CD14-positive monocyte (primary cell): ENCODE data around the gene DHRS7. TPM values are rescaled to one million over a fixed set of nuclear protein-coding genes. Genes with fewer than 3 reads are reported as not detected.

ENCODE experiments used
- DNase-seq, 3 donors: peaks; one replicate each; pipeline ENCODE4 v3.0.0-alpha.2; 2011 to 2022
- H2AFZ ChIP-seq: 2 replicates; pipeline ENCODE4 v1.6.0; 2012; ENCODE audit warnings: mild to moderate bottlenecking, low read depth, low read length, inconsistent platforms; ENCODE audit not compliant: insufficient read depth, poor library complexity, severe bottlenecking
- H3K27ac ChIP-seq, 2 donors: 1 replicate in 1 of 2; 2 replicates in 1 of 2; pipeline ENCODE4 v1.5.1; 2012 to 2013; ENCODE audit warnings: low read length in 2 of 2, control low read depth in 1 of 2, inconsistent platforms in 1 of 2, low read depth in 1 of 2, mild to moderate bottlenecking in 1 of 2
- H3K27me3 ChIP-seq, 2 donors: one replicate each; pipeline versions ENCODE4 v1.6.0 to v1.6.1; 2011 to 2013; ENCODE audit warnings: low read length in 2 of 2; ENCODE audit not compliant: control insufficient read depth in 2 of 2, insufficient read depth in 2 of 2
- H3K36me3 ChIP-seq, 2 donors: replicated peaks in 1 of 2; 1 replicate in 1 of 2; 2 replicates in 1 of 2; pipeline versions ENCODE4 v1.5.1 to v1.6.1; 2012 to 2013; ENCODE audit warnings: low read length in 2 of 2, control low read depth in 1 of 2, inconsistent platforms in 1 of 2, mild to moderate bottlenecking in 1 of 2; ENCODE audit not compliant: insufficient read depth in 2 of 2, control insufficient read depth in 1 of 2
- H3K4me1 ChIP-seq, 2 donors: 1 replicate in 1 of 2; 2 replicates in 1 of 2; pipeline versions ENCODE4 v1.5.1 to v1.6.1; 2012 to 2013; ENCODE audit warnings: low read length in 2 of 2, control low read depth in 1 of 2, inconsistent platforms in 1 of 2, mild to moderate bottlenecking in 1 of 2, moderate library complexity in 1 of 2; ENCODE audit not compliant: insufficient read depth in 2 of 2, control insufficient read depth in 1 of 2
- H3K4me2 ChIP-seq: replicated peaks from 2 replicates; pipeline ENCODE3; 2012; ENCODE audit warnings: low read length, moderate library complexity, mild to moderate bottlenecking; ENCODE audit not compliant: poor library complexity, severe bottlenecking; ENCODE audit errors: extremely low read depth
- H3K4me3 ChIP-seq, 3 experiments: fragments of 200-600 bp in 1 of 3; sonication (generic) in 1 of 3; replicated peaks in 1 of 3; 1 replicate in 2 of 3; 2 replicates in 1 of 3; pipeline ENCODE4 v1.5.1; 2011 to 2013; ENCODE audit warnings: low read length in 3 of 3, mild to moderate bottlenecking in 3 of 3, control low read depth in 2 of 3, low read depth in 2 of 3, inconsistent platforms in 1 of 3, moderate library complexity in 1 of 3
- H3K79me2 ChIP-seq: 2 replicates; pipeline ENCODE4 v1.6.0; 2012; ENCODE audit warnings: mild to moderate bottlenecking, control low read depth, inconsistent platforms, low read length, moderate library complexity; ENCODE audit not compliant: insufficient read depth
- H3K9ac ChIP-seq: 2 replicates; pipeline ENCODE4 v1.6.0; 2017; ENCODE audit warnings: low read length, mild to moderate bottlenecking; ENCODE audit not compliant: insufficient read depth, poor library complexity, severe bottlenecking
- H3K9me3 ChIP-seq, 2 donors: replicated peaks in 1 of 2; 1 replicate in 1 of 2; 2 replicates in 1 of 2; pipeline versions ENCODE4 v1.5.1 to v1.6.1; 2012 to 2013; ENCODE audit warnings: low read length in 2 of 2, control low read depth in 1 of 2; ENCODE audit not compliant: control insufficient read depth in 1 of 2, insufficient read depth in 1 of 2
- H4K20me1 ChIP-seq: 2 replicates; pipeline ENCODE4 v1.6.0; 2012; ENCODE audit warnings: mild to moderate bottlenecking, low read length, control low read depth, moderate library complexity; ENCODE audit not compliant: insufficient read depth
- H3K27ac Mint-ChIP-seq, 7 donors: one replicate each; pipeline ENCODE4 v1.8.0; 2020; ENCODE audit warnings: mild to moderate bottlenecking in 7 of 7, mixed read lengths in 7 of 7, moderate library complexity in 6 of 7, inconsistent platforms in 2 of 7
- H3K27me3 Mint-ChIP-seq, 3 donors: one replicate each; pipeline ENCODE4 v1.8.0; 2021 to 2022; ENCODE audit warnings: low read depth in 3 of 3, mild to moderate bottlenecking in 3 of 3, mixed read lengths in 3 of 3, moderate library complexity in 3 of 3, inconsistent platforms in 1 of 3
- H3K36me3 Mint-ChIP-seq, 2 donors: one replicate each; pipeline ENCODE4 v1.8.0; 2020; ENCODE audit warnings: mixed read lengths in 2 of 2, inconsistent platforms in 1 of 2, mild to moderate bottlenecking in 1 of 2
- H3K4me1 Mint-ChIP-seq: one replicate; pipeline ENCODE4 v1.8.0; 2020; ENCODE audit warnings: mild to moderate bottlenecking, mixed read lengths
- H3K4me3 Mint-ChIP-seq, 2 donors: one replicate each; pipeline ENCODE4 v1.8.0; 2020; ENCODE audit warnings: mild to moderate bottlenecking in 2 of 2, mixed read lengths in 2 of 2, moderate library complexity in 1 of 2
- H3K9me3 Mint-ChIP-seq, 7 donors: one replicate each; pipeline ENCODE4 v1.8.0; 2020 to 2022; ENCODE audit warnings: mixed read lengths in 7 of 7, mild to moderate bottlenecking in 6 of 7, moderate library complexity in 6 of 7, inconsistent platforms in 2 of 7
- WGBS: methylation state at CpG from one replicate; pipeline ENCODE4 v1.1.5; 2013; ENCODE audit warnings: missing lambda C conversion rate; ENCODE audit not compliant: insufficient coverage; 5-methylcytosine and 5-hydroxymethylcytosine counted together
- intact Hi-C, 2 donors: fragments of 100-400 bp; cut with micrococcal nuclease; formaldehyde crosslinking; loops; one replicate each; pipeline versions ENCODE4 v1.15.0 to v1.15.1; 2023
- polyA plus RNA-seq, 3 donors: library from polyadenylated mRNA; depleted of rRNA in 1 of 3; unstranded in 2 of 3; stranded (reverse) in 1 of 3; fragments of 300-500 nt in 2 of 3; fragments of >200 nt in 1 of 3; fragmentation: Illumina TruSeq in 2 of 3; gene quantifications; 1 replicate in 2 of 3; 2 replicates in 1 of 3; pipeline ENCODE4 v1.2.3, GENCODE V29; 2012 to 2021
- TF ChIP-seq, protein P1 (sequence below): fragments of 200-600 bp; IDR thresholded peaks from one replicate; pipeline ENCODE4 v1.8.0; 2022; ENCODE audit warnings: antibody characterized with exemption, mild to moderate bottlenecking

DHRS7 gene
- polyA plus RNA-seq, 3 donors, result 55.4 to 223 (median 218) TPM

- H3K36me3 ChIP-seq, result no peaks in the 10 kb centered on the region
- DNase-seq, result no peak
- Mint-ChIP-seq H3K4me1 (peaks cover 10% of the 10 kb centered on the region), H3K4me3 (no peak overlapping the region), H3K36me3 (no peaks in the 10 kb centered on the region), H3K9me3 (peaks cover 0 to 1% (median 0%) of the 10 kb centered on the region in 7 donors), H3K27me3 (peaks cover 0 to 2% (median 0%) of the 10 kb centered on the region in 3 donors), H3K27ac (peak overlapping the region in 2 of 7 donors; percentile 13 to 67)
- H3K4me2 ChIP-seq, result no peak overlapping the region
- TF ChIP-seq, protein P1, sequence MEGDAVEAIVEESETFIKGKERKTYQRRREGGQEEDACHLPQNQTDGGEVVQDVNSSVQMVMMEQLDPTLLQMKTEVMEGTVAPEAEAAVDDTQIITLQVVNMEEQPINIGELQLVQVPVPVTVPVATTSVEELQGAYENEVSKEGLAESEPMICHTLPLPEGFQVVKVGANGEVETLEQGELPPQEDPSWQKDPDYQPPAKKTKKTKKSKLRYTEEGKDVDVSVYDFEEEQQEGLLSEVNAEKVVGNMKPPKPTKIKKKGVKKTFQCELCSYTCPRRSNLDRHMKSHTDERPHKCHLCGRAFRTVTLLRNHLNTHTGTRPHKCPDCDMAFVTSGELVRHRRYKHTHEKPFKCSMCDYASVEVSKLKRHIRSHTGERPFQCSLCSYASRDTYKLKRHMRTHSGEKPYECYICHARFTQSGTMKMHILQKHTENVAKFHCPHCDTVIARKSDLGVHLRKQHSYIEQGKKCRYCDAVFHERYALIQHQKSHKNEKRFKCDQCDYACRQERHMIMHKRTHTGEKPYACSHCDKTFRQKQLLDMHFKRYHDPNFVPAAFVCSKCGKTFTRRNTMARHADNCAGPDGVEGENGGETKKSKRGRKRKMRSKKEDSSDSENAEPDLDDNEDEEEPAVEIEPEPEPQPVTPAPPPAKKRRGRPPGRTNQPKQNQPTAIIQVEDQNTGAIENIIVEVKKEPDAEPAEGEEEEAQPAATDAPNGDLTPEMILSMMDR, result no peak
- H3K9ac ChIP-seq, result no peak overlapping the region
- H3K4me1 ChIP-seq, result peaks cover 5 to 12% of the 10 kb centered on the region in 2 donors
- H3K4me3 ChIP-seq, result no peak overlapping the region
- intact Hi-C loops, result loop anchor here (5.0 kb wide), 1 partner anchor 121 kb away; no protein-coding TSS in a partner anchor
- H4K20me1 ChIP-seq, result no peaks in the 10 kb centered on the region
- no peaks in the 10 kb centered on the region for H3K79me2 ChIP-seq
- peak overlapping the region in 1 of 2 donors; percentile 7 for H3K27ac ChIP-seq
- no peaks in the 10 kb centered on the region for H3K27me3 ChIP-seq
- WGBS, result no CpG with 5 or more reads among the region's 3 CpGs
- H2AFZ ChIP-seq, result peak overlapping the region; percentile 66
- no peaks in the 10 kb centered on the region for H3K9me3 ChIP-seq
These were observed 17.9 kb upstream of the DHRS7 start for GRCh38 chr14:60183138-60183537.

GRCh38 chr14:60179431-60179869 lies 14.3 kb upstream of the DHRS7 start:
- H3K27me3 Mint-ChIP-seq, result peaks cover 0 to 1% (median 0%) of the 10 kb centered on the region in 3 donors
- no peak overlapping the region for H3K9ac ChIP-seq
- no peaks in the 10 kb centered on the region for H4K20me1 ChIP-seq
- no peak overlapping the region for H2AFZ ChIP-seq
- H3K4me3 Mint-ChIP-seq, result no peak overlapping the region
- DNase-seq, result no peak
- 100% methylated on average over 2 of the region's 3 CpGs for WGBS
- no peak overlapping the region for H3K27ac Mint-ChIP-seq
- no peaks in the 10 kb centered on the region for H3K9me3 ChIP-seq
- TF ChIP-seq, protein P1, result no peak
- no peak overlapping the region for H3K27ac ChIP-seq
- H3K4me1 ChIP-seq, result peaks cover 8 to 27% of the 10 kb centered on the region in 2 donors
- H3K27me3 ChIP-seq, result no peaks in the 10 kb centered on the region
- intact Hi-C loops, result no loop called here
- H3K79me2 ChIP-seq, result no peaks in the 10 kb centered on the region
- H3K4me3 ChIP-seq, result no peak overlapping the region
- H3K36me3 Mint-ChIP-seq, result no peaks in the 10 kb centered on the region
- H3K4me1 Mint-ChIP-seq, result peaks cover 21% of the 10 kb centered on the region
- no peak overlapping the region for H3K4me2 ChIP-seq
- peaks cover 0 to 3% (median 0%) of the 10 kb centered on the region in 7 donors for H3K9me3 Mint-ChIP-seq
- H3K36me3 ChIP-seq, result no peaks in the 10 kb centered on the region
